Endodermal cell (in vitro differentiated cells): ENCODE measurements around the gene UBXN10. TPM values are rescaled to one million over a fixed set of nuclear protein-coding genes. Genes with fewer than 3 reads are reported as not detected.

ENCODE experiments used
- DNase-seq: peaks from one replicate; pipeline ENCODE4 v3.0.0-alpha.2; 2017
- H3K27ac ChIP-seq: 2 replicates; pipeline ENCODE4 v1.5.1; 2013; ENCODE audit warnings: mild to moderate bottlenecking, low read depth, low read length, moderate library complexity
- H3K27me3 ChIP-seq: 2 replicates; pipeline ENCODE4 v1.6.1; 2013; ENCODE audit warnings: mild to moderate bottlenecking, low read length, moderate library complexity; ENCODE audit not compliant: insufficient read depth, control insufficient read depth, poor library complexity, severe bottlenecking
- H3K36me3 ChIP-seq: 2 replicates; pipeline ENCODE4 v1.7.0; 2013; ENCODE audit warnings: mild to moderate bottlenecking, low read length, moderate library complexity; ENCODE audit not compliant: control insufficient read depth, insufficient read depth
- H3K4me1 ChIP-seq: one replicate; pipeline ENCODE4 v1.7.0; 2013; ENCODE audit warnings: low read length; ENCODE audit not compliant: control insufficient read depth, insufficient read depth
- H3K4me3 ChIP-seq: 2 replicates; pipeline ENCODE4 v1.5.1; 2013; ENCODE audit warnings: mild to moderate bottlenecking, low read length, moderate library complexity
- H3K9ac ChIP-seq: 2 replicates; pipeline ENCODE4 v1.6.1; 2013; ENCODE audit warnings: mild to moderate bottlenecking, low read length, moderate library complexity; ENCODE audit not compliant: poor library complexity, severe bottlenecking; ENCODE audit errors: extremely low read depth
- H3K9me3 ChIP-seq: 2 replicates; pipeline ENCODE4 v1.6.1; 2013; ENCODE audit warnings: mild to moderate bottlenecking, low read length, moderate library complexity; ENCODE audit not compliant: control insufficient read depth
- H3K27ac Mint-ChIP-seq: 2 replicates; pipeline ENCODE4 v1.8.0; 2020; ENCODE audit warnings: mixed read lengths
- H3K27me3 Mint-ChIP-seq: 2 replicates; pipeline ENCODE4 v1.8.0; 2021; ENCODE audit warnings: mild to moderate bottlenecking, mixed read lengths; ENCODE audit not compliant: insufficient read depth
- H3K36me3 Mint-ChIP-seq: 2 replicates; pipeline ENCODE4 v1.8.0; 2020; ENCODE audit warnings: low read depth, mixed read lengths
- H3K4me1 Mint-ChIP-seq: 2 replicates; pipeline ENCODE4 v1.8.0; 2020; ENCODE audit warnings: mixed read lengths
- H3K4me3 Mint-ChIP-seq: 2 replicates; pipeline ENCODE4 v1.8.0; 2020; ENCODE audit warnings: mild to moderate bottlenecking, moderate library complexity, mixed read lengths
- H3K9me3 Mint-ChIP-seq: 2 replicates; pipeline ENCODE4 v1.8.0; 2020; ENCODE audit warnings: mild to moderate bottlenecking, mixed read lengths
- CTCF ChIP-seq: fragments of 200-600 bp; sonication (generic); conservative IDR thresholded peaks from 2 replicates; pipeline ENCODE4 v1.5.0; 2021; ENCODE audit warnings: antibody characterized with exemption, mild to moderate bottlenecking
- WGBS, 2 experiments: methylation state at CpG; one replicate each; pipeline versions ENCODE4 v1.1.5 to v1.1.7; 2013; ENCODE audit warnings: missing lambda C conversion rate in 2 of 2, mixed read lengths in 1 of 2; ENCODE audit not compliant: insufficient coverage in 1 of 2, insufficient read length in 1 of 2; 5-methylcytosine and 5-hydroxymethylcytosine counted together
- total RNA-seq, 2 donors: library from RNA; stranded (reverse); fragmentation: NEBNext Ultra II Directional in 1 of 2; extraction: Animal tissue kit (Norgen Biotek cat#: 25700) in 1 of 2; gene quantifications; 2 replicates in 1 of 2; 3 replicates in 1 of 2; pipeline ENCODE4 v1.2.1, GENCODE V29; 2021

The UBXN10 gene
- total RNA-seq, 2 donors from 2014 or later = 1.7 to 2.6 TPM

- Mint-ChIP-seq H3K9me3 (no peaks in the 10 kb centered on the region), H3K27ac (no peak overlapping the region), H3K4me3 (no peak overlapping the region), H3K27me3 (peaks cover 15% of the 10 kb centered on the region), H3K36me3 (no peaks in the 10 kb centered on the region), H3K4me1 (no peaks in the 10 kb centered on the region)
- no peak for DNase-seq
- no peaks in the 10 kb centered on the region for H3K9me3 ChIP-seq
- H3K27me3 ChIP-seq = peaks cover 5% of the 10 kb centered on the region
- 92 to 93% methylated on average over 10 to 12 of the region's 12 CpGs for WGBS, 2 experiments
- no peak for TF ChIP-seq CTCF
- H3K36me3 ChIP-seq = no peaks in the 10 kb centered on the region
- H3K4me3 ChIP-seq = no peak overlapping the region
- H3K9ac ChIP-seq = no peak overlapping the region
- no peaks in the 10 kb centered on the region for H3K4me1 ChIP-seq
- no peak overlapping the region for H3K27ac ChIP-seq
Measured at GRCh38 chr1:20172033-20172590, 13.8 kb upstream of the UBXN10 start.

GRCh38 chr1:20174937-20175666 lies 10.8 kb upstream of the UBXN10 start:
- Histone ChIP-seq H3K27ac (no peak overlapping the region), H3K9ac (no peak overlapping the region), H3K4me1 (no peaks in the 10 kb centered on the region), H3K9me3 (peaks cover 7% of the 10 kb centered on the region), H3K27me3 (peaks cover 18% of the 10 kb centered on the region), H3K4me3 (no peak overlapping the region), H3K36me3 (no peaks in the 10 kb centered on the region)
- TF ChIP-seq CTCF = no peak
- Mint-ChIP-seq H3K36me3 (no peaks in the 10 kb centered on the region), H3K27me3 (peaks cover 37% of the 10 kb centered on the region), H3K4me1 (no peaks in the 10 kb centered on the region), H3K27ac (no peak overlapping the region), H3K4me3 (no peak overlapping the region), H3K9me3 (peaks cover 7% of the 10 kb centered on the region)
- DNase-seq = no peak
- 73 to 87% methylated on average over 6 to 9 of the region's 9 CpGs for WGBS, 2 experiments

- Histone ChIP-seq H3K9ac (no peak overlapping the region), H3K27ac (no peak overlapping the region), H3K9me3 (peaks cover 7% of the 10 kb centered on the region), H3K27me3 (peaks cover 18% of the 10 kb centered on the region), H3K4me1 (peaks cover 14% of the 10 kb centered on the region), H3K36me3 (no peaks in the 10 kb centered on the region), H3K4me3 (no peak overlapping the region)
- H3K27me3 Mint-ChIP-seq = peaks cover 42% of the 10 kb centered on the region
- H3K9me3 Mint-ChIP-seq = peaks cover 8% of the 10 kb centered on the region
- DNase-seq = no peak
- no peak for TF ChIP-seq CTCF
- H3K27ac Mint-ChIP-seq = no peak overlapping the region
- H3K4me1 Mint-ChIP-seq = peaks cover 15% of the 10 kb centered on the region
- H3K36me3 Mint-ChIP-seq = no peaks in the 10 kb centered on the region
- 84 to 94% methylated on average over 10 to 13 of the region's 13 CpGs for WGBS, 2 experiments
- no peak overlapping the region for H3K4me3 Mint-ChIP-seq
Measured at GRCh38 chr1:20178634-20179370, 7.1 kb upstream of the UBXN10 start.
